NCI-H2196 (cell line): Measurements from ENCODE around the gene ELMOD1.

Experiments
- DNase-seq: peaks from one replicate; lab custom pipeline; 2025; ENCODE audit not compliant: unreplicated experiment; lab: John Stamatoyannopoulos, UW

The ELMOD1 gene

DNA sequence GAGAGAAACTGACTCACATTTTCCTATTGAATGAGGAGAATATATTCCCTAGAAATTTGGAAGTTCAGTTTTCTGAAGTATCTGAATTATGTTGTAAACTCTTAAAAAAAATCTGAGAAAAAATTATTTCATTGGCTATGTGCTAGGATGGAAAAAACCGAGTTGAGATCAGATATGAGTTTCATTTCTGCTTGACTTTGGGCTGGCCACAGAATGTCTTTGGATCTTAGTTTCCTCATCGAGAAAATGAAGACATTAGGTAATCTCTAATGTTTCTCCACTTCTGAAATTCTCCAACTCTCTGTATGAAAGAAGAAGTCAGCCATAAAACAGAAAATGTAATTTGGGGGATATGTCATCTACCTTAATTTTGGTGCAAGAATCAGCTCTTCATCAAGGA, 92.1 kb downstream of the ELMOD1 start:
- DNase-seq, result no peak

DNA sequence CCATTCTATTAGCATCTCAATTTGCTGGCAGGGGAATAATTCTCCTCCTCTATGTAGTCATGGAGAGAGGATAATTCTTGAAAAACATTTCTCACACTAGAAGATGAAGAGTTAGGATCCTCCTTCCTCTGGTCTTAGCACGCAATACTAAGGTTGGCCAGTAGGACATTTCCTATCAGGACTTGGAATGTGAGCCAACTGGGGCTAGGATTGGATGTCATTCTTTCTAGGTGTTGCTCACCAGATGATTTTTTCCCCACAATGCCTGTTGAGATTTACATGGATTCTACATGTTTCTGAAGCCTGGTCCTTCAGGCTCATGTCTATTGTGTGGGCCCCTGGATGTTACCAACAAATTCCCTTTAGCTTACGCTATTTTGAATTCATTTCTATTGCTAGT, 92.9 kb downstream of the ELMOD1 start:
- DNase-seq, result no peak

DNA sequence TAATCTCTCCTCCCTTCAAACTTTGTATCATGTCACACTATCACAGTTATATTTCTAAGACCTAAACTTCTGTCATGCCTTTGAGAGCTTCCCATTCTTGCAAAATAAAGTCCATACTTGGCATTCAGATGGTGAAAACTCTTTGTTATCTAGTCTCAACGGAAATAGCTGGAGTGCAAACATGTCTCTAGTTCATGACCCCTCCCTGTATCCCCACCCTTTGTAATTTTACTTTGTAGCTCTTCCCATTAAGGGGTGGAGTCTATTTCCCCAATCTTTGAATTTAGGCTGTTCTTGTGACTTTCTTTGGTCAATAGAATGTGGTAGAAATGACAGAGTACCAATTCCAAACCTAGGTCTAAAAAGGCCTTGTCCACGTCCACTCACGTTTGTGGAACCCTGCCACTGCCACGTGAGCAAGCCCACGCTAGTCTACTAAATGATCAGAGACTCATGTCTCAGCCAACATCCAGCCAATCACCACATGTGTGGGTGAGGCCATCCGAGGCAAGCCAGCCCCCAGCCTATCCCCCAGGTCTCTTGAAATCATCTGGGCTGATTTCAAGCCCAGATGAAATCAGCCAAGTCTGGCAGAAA, 97.5 kb downstream of the ELMOD1 start:
- no peak for DNase-seq

DNA sequence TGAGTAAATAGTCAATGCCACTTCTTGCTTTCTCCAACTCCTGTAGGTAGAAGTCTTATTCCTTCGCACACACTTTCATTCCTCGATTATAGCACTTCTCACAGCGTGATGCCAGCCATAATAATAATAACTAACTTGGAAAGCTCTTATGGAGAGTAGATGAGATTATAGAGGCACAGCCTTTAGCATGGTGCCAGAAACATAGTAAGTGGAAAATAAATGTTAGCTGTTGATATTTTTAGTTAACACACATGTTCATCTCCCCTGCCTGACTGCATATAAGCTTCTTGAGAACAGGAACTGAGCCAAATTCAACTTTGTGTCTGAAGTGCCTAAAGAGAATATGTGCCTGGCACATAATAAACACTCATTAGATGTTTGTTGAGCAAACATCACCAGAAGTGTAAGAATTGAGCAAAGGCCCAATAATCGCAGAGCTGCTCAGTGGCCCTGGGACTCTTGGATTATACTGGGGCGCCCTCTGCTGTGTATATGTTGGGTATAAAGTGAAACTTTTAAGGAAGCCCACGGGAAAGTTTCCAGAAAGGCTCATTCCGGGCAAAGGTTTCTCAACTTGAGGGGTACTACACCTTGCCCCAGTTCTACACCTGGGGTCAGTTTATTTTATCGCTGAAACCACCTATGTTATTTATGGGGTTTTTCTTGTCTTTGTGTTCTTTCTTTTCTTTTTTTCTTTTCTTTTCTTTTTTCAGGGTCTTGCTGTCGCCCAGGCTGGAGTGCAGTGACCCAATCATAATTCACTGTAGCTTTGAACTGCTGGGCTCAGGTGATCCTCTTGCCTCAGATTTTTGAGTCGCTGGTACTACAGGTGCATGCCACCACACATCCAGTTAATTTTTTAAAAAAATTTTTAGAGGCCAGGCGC, 98.6 kb downstream of the ELMOD1 start:
- peak; percentile 71 for DNase-seq

DNA sequence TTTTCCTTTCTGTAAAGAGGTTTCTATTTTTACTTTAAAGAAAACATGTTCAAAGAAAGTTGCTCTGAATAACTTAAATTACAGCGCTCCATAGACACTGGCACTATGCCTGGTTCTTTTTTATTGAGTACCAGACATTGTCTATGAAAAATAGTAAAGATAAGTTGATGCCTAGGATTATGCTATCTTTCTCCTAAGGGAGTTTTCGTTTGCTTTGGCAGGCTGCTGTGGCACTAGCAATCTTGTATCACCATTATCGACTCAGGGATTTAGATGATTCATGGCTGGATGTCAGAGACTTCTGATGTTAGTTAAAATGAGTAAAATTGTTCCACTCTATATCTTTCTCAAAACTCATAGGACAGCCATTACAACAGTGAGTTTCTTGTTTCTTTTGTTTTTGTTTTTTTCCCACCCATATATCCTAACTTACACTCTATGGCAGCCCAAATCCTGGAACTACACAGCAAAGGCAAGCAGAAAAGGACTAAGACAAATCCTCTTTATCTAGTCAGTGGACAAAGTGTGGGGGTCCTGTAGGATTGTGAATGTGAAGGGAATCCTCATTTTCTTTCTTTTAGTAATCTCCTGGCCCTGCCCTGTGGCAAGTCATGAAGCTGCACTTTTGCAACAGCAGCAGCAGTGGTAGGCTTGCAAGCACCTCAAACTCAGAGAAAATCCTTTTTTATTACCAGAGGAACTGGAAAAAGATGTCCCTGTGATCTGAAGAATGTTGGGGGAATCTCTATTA, 100.2 kb downstream of the ELMOD1 start:
- DNase-seq, result no peak

DNA sequence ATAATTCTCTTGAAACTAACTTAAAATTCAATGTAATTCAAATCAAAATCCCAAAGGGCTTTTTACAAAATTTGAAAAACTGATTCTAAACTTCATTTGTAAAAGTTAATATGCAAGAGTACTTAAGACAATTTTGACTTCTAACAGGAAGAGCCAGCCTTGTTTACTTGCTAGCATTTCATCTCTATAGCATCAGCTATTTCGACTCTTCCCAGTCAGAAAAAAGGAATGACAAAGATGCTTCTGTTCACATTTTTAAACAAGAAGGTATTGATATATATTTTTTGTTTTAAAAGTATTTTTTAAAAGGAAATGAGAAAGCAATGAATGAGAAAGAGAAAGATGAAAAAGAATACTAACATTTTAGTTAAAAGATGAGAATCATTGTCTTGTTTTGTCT, 104.5 kb downstream of the ELMOD1 start:
- no peak for DNase-seq

DNA sequence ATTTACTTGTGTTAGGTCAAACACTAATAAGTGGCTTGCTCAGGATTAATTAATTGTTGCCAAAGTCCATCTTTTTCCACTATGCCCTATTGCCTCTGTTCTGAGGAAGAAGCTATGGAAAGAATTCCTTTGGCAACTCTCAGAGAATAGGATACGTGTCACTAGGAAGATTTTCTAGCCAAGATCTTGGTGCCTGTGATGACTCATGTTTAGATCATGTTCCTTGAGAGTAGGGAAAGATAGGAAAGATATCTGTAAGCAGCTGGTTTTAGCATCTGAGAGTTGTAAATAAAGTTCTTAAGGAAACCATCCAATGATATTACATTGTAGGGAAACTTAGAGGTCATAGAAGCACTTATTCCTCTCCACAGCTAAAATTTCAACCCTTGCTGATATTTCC, 105.2 kb downstream of the ELMOD1 start:
- no peak for DNase-seq

DNA sequence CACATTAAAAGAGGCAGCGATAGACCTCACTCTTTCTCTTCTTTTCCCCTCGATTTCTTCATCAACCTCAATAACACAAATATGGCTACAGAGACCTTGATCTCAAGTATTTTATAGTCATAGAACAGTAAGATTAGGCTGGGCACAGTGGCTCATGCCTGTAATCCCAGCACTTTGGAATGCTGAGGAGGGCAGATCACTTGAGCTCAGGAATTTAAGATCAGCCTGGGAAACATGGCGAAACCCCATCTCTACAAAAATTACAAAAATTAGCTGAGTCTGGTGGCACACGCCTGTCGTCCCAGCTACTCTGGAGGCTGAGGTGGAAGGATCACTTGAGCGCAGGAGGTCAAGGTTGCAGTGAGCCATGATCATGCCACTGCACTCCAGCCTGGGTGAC, 106.3 kb downstream of the ELMOD1 start:
- no peak for DNase-seq

DNA sequence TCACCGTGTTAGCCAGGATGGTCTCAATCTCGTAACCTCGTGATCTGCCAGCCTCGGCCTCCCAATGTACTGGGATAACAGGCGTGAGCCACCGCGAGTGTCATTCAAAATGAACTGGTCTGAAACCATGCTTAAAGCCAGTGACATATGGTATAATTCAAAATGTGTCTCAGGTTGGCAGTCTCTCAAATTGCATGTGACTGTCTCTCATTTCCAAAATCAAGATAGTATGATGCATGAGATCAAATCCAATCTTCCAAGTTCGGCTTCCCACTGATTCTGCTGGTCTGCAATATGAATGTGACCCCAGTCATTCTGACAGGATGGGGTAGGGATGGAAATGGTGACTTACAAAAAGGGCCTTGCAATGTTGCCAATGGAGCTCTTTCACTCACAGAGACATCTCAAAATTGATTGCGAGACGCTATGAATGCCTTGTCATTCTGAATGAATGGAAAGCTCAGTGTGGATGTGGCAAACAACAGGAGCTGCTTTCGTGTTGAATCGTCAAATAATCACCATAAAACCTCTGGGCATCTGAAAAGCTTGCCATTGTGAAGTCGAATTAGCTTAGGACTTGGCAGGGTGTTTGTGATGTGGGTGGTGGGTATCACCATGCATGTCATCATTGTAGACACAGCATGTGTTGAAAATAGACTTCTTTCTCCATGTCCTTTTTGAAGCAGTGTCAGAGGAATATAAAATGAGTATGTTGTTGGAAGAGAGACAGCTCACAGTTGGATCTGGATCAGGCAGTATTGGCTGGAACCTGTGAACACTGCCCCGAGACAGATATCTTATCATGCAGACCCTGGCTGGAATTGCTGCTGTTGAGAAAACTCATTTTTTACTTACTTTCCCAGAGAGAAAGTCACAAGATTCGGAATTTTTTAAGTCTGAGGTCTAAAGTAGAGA, 108.7 kb downstream of the ELMOD1 start:
- no peak for DNase-seq

DNA sequence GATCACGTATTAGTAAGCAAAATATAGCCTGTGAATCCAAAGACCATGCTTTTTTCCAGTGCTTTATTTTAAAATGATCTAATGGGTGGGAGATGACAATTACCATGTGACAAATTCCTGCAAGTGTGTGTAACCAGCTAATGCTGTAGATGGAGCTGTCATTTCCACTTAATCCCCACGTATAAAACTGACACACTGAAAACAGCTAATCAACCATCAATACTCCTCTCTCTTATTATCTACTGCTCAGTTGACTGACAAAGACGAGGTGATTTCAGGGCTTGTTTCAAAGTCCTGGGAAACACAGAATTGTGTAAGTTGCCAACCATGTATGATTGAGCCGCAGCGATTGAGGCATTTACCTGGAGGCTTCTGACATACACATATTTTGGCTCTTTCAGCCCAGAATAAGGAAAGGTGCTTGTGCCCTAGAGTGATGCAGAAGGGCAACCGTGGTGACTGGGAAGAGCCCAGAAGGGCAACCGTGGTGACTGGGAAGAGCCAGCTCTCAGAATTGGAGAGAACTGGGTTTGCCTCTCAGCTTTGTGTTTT, 111.2 kb downstream of the ELMOD1 start:
- DNase-seq, result no peak

DNA sequence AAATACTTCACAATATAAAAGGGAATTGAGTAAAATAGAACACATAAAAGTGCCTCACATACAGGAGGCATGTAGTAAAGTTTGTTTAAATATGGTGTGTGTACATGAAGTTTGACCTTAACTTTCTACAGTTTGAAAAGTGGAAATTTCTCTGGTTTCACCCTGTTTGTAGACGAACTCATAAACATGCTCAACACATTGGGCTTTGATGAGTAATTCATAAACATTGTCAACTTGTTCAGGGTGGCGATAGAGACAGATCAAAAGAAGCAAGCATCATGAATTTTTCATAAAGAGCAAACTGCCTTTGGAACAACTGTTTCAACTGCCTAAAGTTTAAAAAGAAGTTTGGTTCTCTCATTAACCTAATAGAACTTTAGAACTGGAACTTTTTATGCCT, 111.8 kb downstream of the ELMOD1 start:
- no peak for DNase-seq

DNA sequence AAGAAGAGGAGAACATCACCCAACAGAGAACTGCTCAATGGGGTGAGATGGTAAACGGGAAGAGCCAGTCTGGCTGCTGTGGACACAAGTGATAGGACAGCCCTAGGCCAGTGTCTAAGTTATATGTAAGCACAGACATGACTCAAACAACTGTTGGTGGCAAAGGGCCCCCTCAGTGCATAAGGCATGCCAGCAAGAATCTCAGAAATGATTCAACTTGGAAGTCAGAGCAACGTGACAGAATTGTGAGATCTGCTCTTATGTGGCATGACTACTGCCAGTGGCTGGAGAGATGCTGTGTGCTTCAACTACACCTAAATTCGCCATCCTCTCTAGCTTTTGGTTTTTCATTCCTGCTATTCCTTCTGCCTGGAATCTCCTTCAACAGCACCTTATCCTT, 113.5 kb downstream of the ELMOD1 start:
- no peak for DNase-seq

DNA sequence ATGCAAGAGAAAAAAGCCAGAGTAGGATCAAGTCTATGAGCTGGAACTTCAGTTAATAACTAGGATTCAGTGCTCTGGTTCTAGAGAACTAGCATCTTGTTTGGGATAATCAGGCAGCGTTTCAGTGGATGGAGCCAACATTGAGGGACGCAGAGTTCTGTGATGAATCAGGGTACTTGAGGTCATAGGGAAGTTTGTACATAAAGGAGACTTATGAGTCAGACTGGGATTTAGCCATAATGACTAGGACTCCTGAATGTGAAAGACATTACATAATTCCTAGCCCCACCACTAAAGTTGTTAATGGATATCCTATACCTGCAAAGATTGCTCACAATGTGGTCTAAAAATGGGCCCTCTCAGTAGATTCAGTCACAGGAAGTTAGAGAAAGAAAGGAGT, 114.1 kb downstream of the ELMOD1 start:
- DNase-seq, result no peak

DNA sequence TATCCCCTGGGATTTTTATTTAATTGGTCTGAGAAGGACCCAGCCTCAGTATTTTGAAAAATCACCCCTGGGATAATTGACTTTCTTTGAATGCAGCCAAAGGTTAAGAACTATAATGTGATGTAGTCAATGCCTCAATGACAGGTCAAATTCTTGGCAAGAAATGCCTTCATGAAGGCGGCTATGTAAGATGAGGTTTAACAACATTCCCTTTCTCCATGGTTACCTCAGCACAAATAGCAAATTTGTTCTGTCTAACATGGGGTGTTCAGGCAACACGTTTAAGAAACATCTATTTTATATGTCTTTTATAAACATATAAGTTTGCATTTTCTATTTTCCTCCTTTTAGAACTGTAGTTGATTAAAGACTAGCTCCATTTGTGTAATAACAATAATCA, 115.6 kb downstream of the ELMOD1 start:
- no peak for DNase-seq

DNA sequence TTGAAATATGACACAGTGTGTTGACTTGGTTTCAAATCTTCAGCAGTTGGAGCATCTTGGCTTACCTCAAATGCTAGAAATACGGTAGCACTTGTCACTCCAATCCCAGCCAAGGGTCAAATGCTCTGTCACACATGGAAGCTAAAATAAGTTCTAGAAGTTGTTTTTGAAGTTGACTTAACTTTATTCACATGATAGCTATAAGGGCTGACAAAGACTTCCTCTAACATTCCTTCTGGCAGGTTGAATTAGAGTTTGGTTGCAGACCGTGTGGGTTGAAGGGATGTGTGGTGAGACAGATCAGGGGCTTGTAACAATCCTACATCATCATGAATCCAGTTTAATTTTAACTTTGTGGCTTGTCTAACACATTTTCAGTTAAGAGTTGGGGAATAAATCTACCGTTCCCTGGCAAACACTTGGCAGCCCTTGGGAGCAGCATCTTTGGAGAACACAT, 116.3 kb downstream of the ELMOD1 start:
- no peak for DNase-seq

DNA sequence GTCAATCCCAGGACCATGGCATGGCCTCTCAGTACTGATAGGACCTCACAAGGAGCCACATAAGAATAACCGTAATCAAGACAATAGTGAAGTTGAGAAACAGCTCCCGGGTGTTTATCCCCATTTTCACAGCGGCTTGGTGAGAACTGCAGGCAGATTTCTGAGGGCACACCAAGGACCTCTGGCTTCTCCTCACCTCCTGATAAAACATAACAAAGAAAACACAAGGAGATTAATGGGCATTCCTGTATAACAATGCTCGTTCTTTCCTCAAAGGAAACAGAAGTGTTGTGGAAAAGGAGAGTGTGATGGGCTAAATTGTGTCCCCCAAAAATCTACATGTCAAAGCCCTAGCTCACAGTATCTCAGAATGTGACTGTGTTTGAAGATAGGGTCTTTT, 116.9 kb downstream of the ELMOD1 start:
- DNase-seq, result no peak

DNA sequence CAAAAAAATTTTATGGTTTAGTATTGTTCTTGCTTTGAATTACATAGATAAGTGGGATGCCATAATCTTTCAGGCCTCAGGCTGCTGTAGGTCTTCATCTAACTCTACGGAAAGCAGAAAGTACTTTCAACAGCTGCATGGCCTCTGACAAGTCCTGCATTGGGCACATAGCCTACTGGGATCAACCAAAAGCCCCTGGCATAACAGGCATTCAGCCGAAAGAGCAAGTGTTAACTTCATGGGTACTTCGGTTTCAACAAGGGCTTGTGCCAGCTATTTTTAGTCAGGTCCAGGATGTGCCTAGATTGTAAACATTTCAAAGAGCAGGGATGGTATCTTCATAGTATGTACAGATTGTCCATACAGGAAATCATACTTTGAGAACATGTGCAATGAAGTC, 117.8 kb downstream of the ELMOD1 start:
- DNase-seq, result no peak

DNA sequence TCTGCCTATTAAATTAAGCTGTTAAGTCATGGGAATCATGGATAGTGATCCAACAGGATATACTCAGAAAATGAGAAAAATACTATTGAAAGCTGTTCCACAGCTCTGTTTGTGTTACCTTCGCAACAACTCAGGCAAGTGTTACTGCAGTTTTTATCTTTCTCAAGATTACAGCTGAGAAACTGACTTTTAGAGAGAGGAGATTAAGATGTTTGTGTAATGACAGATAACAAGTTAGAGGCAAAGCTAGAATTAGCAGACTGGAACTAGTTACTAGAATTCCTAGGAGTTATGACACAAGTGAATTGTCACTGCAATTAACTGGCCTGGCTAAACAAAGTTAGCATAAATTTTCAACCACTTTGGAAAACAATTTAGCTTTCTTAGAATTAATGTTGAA, 119.4 kb downstream of the ELMOD1 start:
- DNase-seq, result no peak

DNA sequence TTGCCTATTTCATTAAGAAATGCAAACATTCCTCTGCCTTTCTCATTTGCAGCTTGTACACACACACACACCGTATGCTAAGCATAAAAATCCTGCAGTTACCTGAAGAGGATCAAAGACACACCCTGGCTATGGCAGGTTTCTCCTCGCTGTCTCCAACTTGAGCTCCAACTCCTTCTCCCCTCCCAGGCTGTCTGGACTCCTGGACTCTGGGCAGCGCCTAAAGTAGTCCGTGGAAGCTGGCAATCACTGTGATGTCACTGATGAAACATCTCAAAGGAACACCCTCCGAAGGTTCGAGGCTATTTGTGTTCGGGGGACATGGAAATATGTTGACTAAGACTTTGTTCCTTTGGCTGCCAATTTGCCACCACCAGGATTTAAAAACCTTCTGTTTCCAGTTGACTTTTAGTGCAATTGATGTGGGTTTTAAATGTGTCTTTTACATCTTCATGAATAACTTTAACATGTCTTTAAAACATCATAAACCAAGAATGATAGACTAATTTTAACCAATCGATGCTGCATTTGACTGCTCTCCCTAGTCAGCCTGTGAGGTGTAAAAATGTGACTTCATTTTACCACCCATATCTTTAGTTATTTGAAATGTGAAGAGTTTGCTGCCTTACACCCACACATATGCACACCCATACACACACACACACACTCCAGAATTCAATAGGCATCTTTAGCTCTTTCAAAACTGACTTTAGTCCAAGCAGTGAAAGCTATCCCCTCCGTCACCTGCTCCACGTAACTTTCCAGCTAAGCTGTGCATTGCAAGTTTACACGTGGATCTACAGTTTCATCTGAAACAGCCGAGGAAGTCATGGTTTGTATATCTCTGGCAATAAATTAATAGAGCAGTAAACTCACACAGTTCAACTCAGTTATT, 121.2 kb downstream of the ELMOD1 start, which contains the start of gene SLN:
Gene SLN, minus strand, starts transcription at position 196 of the 895 bp plus-strand sequence.
- DNase-seq, result no peak
